Mesothelial cell of epicardium (in vitro differentiated cells): ENCODE measurements around the gene VPS13C. TPM values are rescaled to one million over a fixed set of nuclear protein-coding genes. Genes with fewer than 3 reads are reported as not detected.

Source experiments
- DNase-seq, 2 experiments: peaks; one replicate each; pipeline ENCODE4 v3.0.0; 2021; ENCODE audit warnings: low spot score in 2 of 2; ENCODE audit not compliant: unreplicated experiment in 2 of 2
- H3K27ac Mint-ChIP-seq: 2 replicates; pipeline ENCODE4 v1.8.0; 2021; ENCODE audit warnings: mixed read lengths
- H3K27me3 Mint-ChIP-seq: 2 replicates; pipeline ENCODE4 v1.8.0; 2021; ENCODE audit warnings: low read depth, mixed read lengths
- H3K36me3 Mint-ChIP-seq: 2 replicates; pipeline ENCODE4 v1.8.0; 2021; ENCODE audit warnings: mixed read lengths
- H3K4me1 Mint-ChIP-seq: 2 replicates; pipeline ENCODE4 v1.8.0; 2021; ENCODE audit warnings: mixed read lengths
- H3K4me3 Mint-ChIP-seq: 2 replicates; pipeline ENCODE4 v1.8.0; 2021; ENCODE audit warnings: mild to moderate bottlenecking, moderate library complexity, mixed read lengths
- H3K9me3 Mint-ChIP-seq: 2 replicates; pipeline ENCODE4 v1.8.0; 2021; ENCODE audit warnings: mixed read lengths
- total RNA-seq: library from RNA; stranded (reverse); gene quantifications from 3 replicates; pipeline ENCODE4 v1.2.1, GENCODE V29; 2021
- TF ChIP-seq, protein P1 (sequence below): fragments of 200-600 bp; sonication (generic); IDR thresholded peaks from one replicate; pipeline ENCODE4 v1.5.0; 2021; ENCODE audit warnings: antibody characterized with exemption; ENCODE audit not compliant: unreplicated experiment

VPS13C gene
- total RNA-seq, 1 donor from 2014 or later: 44.7 TPM

DNA sequence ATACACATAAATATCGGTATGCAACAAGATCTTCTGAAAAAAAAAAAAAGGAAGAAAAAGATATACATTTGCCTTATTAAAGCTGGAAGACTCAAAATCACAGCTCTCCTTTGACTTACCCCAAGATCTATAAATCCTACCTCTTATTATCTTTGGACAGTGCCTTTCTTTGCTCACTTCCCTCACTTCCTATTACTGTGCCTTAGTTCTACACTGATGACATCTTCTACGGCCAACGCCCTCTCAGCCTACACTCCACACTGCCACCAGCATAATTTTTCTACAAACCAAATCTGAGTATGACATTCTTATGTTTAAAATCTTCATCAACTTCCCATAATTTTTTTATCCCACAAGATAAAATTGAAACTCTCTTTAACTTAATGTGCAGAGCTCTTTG is 137.1 kb downstream of the VPS13C start:
- Mint-ChIP-seq H3K4me1 (no peaks in the 10 kb centered on the region), H3K36me3 (peaks cover 20% of the 10 kb centered on the region), H3K27me3 (no peaks in the 10 kb centered on the region), H3K27ac (no peak overlapping the region), H3K9me3 (peaks cover 4% of the 10 kb centered on the region), H3K4me3 (no peak overlapping the region)
- DNase-seq: no peak
- TF ChIP-seq, protein P1, sequence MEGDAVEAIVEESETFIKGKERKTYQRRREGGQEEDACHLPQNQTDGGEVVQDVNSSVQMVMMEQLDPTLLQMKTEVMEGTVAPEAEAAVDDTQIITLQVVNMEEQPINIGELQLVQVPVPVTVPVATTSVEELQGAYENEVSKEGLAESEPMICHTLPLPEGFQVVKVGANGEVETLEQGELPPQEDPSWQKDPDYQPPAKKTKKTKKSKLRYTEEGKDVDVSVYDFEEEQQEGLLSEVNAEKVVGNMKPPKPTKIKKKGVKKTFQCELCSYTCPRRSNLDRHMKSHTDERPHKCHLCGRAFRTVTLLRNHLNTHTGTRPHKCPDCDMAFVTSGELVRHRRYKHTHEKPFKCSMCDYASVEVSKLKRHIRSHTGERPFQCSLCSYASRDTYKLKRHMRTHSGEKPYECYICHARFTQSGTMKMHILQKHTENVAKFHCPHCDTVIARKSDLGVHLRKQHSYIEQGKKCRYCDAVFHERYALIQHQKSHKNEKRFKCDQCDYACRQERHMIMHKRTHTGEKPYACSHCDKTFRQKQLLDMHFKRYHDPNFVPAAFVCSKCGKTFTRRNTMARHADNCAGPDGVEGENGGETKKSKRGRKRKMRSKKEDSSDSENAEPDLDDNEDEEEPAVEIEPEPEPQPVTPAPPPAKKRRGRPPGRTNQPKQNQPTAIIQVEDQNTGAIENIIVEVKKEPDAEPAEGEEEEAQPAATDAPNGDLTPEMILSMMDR: no peak

DNA sequence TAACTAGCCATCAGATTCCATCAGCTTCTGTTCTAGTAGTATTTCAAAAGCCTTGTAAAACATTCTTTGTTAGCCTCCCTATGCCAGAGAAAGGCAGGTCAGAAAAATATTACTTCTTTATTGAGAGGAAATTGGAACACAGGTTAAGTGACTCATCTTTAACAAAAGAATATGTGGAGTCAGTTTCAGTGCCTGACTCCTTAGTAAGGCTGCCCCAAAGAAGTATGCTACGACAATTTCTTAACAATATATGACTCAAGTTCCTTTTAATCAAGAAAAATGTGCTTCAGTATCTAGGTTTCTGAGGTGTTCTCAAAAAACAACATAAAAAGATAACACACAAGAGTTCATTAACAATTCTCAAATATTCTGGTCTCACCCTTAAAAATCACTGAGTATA is 139.2 kb downstream of the VPS13C start:
- TF ChIP-seq, protein P1: no peak

DNA sequence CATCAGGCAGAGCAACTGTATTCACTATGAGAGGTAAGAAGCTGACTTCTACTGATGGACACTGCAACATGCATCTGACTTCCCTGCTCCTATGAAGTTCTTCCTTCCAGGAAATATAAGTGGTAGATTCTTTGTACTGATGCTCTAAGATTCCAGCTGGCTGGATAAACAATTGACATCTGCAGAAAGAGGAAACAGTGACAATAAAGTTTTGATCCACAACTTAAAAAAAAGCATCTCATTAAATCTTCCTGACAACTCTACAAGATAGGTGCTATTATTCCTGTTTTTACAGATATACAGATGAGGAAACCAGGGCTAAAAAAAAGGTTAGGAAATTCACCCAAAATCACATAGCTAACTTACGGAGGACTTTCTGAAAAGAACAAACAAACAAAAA is 142.8 kb downstream of the VPS13C start:
- H3K36me3 Mint-ChIP-seq: peaks cover 29% of the 10 kb centered on the region

More for the DNA sequence above, 139.2 kb downstream of the VPS13C start:
- Mint-ChIP-seq H3K4me1 (no peaks in the 10 kb centered on the region), H3K4me3 (no peak overlapping the region), H3K9me3 (peaks cover 4% of the 10 kb centered on the region), H3K27me3 (no peaks in the 10 kb centered on the region), H3K36me3 (peaks cover 25% of the 10 kb centered on the region), H3K27ac (no peak overlapping the region)
- DNase-seq: no peak

DNA sequence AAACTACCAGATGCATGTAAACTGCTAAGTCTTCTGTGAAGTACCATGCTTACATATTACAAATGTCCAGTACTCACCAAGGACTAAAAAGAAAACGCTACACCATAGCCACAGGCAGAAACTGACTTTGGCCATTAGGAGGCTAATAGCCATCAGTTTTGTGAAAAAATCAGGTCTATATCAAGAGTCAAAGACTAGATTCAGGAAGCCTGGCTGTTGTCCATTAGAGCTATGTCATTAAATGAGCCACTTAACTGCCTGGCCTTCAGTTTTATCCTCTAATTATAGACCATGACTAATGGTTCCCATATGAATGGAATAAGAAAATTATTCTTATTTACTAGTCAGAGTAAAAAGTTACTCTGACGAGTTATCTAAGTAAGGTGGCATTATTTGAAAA is 144.1 kb downstream of the VPS13C start:
- H3K9me3 Mint-ChIP-seq: no peaks in the 10 kb centered on the region
- TF ChIP-seq, protein P1: no peak
- H3K4me3 Mint-ChIP-seq: no peak overlapping the region
- no peaks in the 10 kb centered on the region for H3K27me3 Mint-ChIP-seq
- H3K27ac Mint-ChIP-seq: no peak overlapping the region
- H3K36me3 Mint-ChIP-seq: peaks cover 26% of the 10 kb centered on the region
- no peaks in the 10 kb centered on the region for H3K4me1 Mint-ChIP-seq
- DNase-seq: no peak

More for the DNA sequence above, 142.8 kb downstream of the VPS13C start:
- H3K27me3 Mint-ChIP-seq: no peaks in the 10 kb centered on the region
- no peak for DNase-seq
- H3K4me1 Mint-ChIP-seq: no peaks in the 10 kb centered on the region
- H3K27ac Mint-ChIP-seq: no peak overlapping the region
- TF ChIP-seq, protein P1: no peak
- no peak overlapping the region for H3K4me3 Mint-ChIP-seq
- H3K9me3 Mint-ChIP-seq: no peaks in the 10 kb centered on the region

DNA sequence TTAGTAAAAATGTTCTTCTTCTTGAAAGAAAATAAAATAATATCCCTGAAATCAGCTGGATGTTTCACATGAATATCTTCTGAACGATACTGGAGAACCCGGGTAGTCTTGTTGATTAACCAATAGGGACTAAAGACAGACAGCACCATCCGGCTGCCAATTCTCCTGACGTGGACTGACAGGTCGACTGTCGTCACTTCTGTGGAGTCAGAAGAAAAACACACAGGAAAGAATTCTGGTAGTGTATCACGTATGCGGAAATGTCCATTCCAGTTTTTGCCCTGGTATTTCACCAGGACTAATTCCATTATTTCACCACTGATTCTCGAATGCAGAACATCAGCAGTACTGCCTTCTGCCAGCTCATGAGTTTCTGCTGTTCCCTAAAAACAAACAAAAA is 144.6 kb downstream of the VPS13C start:
- H3K9me3 Mint-ChIP-seq: no peaks in the 10 kb centered on the region
- H3K27ac Mint-ChIP-seq: no peak overlapping the region
- no peak for DNase-seq
- no peak overlapping the region for H3K4me3 Mint-ChIP-seq
- TF ChIP-seq, protein P1: no peak
- H3K27me3 Mint-ChIP-seq: no peaks in the 10 kb centered on the region
- H3K36me3 Mint-ChIP-seq: peaks cover 28% of the 10 kb centered on the region
- no peaks in the 10 kb centered on the region for H3K4me1 Mint-ChIP-seq

DNA sequence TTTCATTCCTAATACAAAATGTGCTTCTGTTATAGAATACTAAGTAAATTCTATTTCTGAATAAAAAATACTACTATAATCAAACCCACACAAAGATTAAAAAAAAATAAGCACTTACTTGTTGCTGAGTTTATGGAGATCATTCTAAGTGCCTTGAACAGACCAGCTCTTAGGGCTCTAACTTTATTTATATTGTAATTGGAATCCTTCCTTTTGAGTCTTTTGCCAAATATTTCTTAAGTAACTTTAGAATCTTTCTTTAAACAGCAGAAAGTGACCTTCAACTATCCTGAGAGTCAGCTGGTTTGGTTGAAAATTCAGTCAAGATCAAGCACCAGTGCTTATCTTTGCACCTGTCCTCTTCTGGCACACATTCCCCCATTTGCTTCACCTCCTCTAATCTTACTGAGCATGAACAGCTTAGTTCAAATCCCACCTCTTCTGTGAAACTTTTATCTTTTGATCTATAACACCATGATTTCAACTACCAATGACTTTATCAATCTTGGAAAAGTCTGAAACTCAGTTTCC is 149.3 kb downstream of the VPS13C start:
- Mint-ChIP-seq H3K4me1 (no peaks in the 10 kb centered on the region), H3K27ac (no peak overlapping the region), H3K36me3 (peaks cover 32% of the 10 kb centered on the region), H3K4me3 (no peak overlapping the region), H3K27me3 (no peaks in the 10 kb centered on the region), H3K9me3 (no peaks in the 10 kb centered on the region)
- DNase-seq: no peak
- TF ChIP-seq, protein P1: no peak
